ENCODE measurements around the gene ATG4D. TPM values are rescaled to one million over a fixed set of nuclear protein-coding genes. Genes with fewer than 3 reads are reported as not detected.
A peak's percentile ranks its signal among the peaks of the same experiment; 100 is the strongest.

The ATG4D gene
- total RNA-seq, 3 donors from 2014 or later: 63.0 to 119 (median 93.5) TPM

DNA sequence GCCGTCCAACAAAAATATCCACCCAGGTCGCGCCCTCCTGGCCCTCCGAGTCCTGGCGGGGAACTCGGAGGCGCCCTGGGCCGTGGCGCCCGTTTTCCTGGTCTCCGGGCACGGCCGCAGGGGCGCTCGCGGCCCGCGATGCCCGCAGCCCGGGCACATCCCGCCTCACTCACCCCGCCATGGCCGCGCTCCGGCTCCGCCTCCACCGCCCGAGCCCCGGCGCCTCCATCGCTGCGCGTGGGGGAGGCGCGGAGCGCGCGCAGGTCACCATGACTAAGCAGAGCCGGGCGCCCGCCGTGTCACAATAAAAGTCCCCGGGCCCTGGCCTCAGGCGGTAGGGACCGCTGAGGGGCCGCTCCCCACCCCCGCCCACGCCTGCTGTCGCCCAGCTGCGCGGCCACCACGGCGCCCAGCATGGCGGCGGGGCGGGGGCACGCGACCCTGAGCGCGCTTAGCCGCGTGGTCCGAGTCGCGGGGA lies 41.1 kb upstream of the ATG4D start:
- peaks cover 31% of the 10 kb centered on the region for H3K4me1 ChIP-seq (ENCODE audit: low read depth)
- H3K4me3 ChIP-seq: peak overlapping the region; percentile 91
- TF ChIP-seq, protein P1, sequence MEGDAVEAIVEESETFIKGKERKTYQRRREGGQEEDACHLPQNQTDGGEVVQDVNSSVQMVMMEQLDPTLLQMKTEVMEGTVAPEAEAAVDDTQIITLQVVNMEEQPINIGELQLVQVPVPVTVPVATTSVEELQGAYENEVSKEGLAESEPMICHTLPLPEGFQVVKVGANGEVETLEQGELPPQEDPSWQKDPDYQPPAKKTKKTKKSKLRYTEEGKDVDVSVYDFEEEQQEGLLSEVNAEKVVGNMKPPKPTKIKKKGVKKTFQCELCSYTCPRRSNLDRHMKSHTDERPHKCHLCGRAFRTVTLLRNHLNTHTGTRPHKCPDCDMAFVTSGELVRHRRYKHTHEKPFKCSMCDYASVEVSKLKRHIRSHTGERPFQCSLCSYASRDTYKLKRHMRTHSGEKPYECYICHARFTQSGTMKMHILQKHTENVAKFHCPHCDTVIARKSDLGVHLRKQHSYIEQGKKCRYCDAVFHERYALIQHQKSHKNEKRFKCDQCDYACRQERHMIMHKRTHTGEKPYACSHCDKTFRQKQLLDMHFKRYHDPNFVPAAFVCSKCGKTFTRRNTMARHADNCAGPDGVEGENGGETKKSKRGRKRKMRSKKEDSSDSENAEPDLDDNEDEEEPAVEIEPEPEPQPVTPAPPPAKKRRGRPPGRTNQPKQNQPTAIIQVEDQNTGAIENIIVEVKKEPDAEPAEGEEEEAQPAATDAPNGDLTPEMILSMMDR (IDR thresholded peaks at IDR 0.05): no peak
- intact Hi-C loops (cut with DNase I, micrococcal nuclease): no loop called here
- DNase-seq (peak; percentile 95 to 96 (median 95)), ATAC-seq (peak; percentile 93)
- H3K9me3 ChIP-seq: no peaks in the 10 kb centered on the region
- H3K36me3 ChIP-seq (ENCODE audit: low read depth): no peaks in the 10 kb centered on the region

DNA sequence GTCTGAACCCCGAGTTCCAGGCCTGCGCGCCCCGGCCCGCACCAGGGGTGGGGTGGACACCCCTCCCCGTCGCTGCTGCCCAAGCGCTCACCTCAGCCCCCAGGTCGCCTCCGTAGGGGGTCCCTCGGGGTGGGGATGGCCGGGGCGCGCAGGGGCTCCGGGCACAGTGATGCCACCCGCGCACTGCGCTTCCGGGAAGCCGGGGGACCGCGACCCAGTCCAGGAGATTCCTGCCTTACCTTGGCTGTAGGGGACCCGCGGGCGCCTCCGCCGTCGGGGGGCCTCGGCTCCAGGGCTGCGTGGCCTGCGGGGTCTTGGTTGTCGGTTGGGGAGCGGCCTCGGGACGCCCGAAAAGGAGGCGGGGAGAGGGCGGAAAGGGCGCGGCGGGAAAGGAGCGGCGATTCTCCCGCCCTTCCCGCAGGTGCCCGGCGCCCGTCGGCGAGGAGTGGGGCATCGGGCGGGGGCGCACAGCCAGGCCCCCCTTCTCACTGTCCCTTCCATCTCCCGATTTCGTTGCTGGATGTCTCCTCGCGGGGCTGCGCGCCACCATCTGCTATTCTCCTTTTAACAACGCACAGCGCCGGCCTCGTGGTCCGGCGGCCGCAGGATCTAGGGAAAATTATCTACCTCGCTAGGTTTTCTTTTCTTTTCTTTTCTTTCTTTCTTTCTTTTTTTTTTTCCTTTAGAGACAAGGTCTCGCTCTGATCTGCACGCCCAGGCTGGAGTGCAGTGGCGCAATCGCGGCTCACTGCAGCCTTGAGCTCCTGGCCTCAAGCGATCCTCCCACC lies 40.5 kb upstream of the ATG4D start, which contains the start of gene KEAP1:
Gene KEAP1 (minus strand): TSS at position 355 of the 788 bp plus-strand sequence. CDS start 3,323 bp downstream, outside the sequence.
- TF ChIP-seq, protein P1 (IDR thresholded peaks at IDR 0.05): no peak
- DNase-seq: peak in 2 of 3 donors; percentile 62 to 78
- H3K9me3 ChIP-seq: no peaks in the 10 kb centered on the region
- peaks cover 26% of the 10 kb centered on the region for H3K4me1 ChIP-seq (ENCODE audit: low read depth)
- intact Hi-C loops (cut with DNase I, micrococcal nuclease): no loop called here
- ATAC-seq: peak; percentile 42
- peak within 1 kb of the TSS; percentile 91 for H3K4me3 ChIP-seq
- H3K36me3 ChIP-seq (ENCODE audit: low read depth): no peaks in the 10 kb centered on the region

DNA sequence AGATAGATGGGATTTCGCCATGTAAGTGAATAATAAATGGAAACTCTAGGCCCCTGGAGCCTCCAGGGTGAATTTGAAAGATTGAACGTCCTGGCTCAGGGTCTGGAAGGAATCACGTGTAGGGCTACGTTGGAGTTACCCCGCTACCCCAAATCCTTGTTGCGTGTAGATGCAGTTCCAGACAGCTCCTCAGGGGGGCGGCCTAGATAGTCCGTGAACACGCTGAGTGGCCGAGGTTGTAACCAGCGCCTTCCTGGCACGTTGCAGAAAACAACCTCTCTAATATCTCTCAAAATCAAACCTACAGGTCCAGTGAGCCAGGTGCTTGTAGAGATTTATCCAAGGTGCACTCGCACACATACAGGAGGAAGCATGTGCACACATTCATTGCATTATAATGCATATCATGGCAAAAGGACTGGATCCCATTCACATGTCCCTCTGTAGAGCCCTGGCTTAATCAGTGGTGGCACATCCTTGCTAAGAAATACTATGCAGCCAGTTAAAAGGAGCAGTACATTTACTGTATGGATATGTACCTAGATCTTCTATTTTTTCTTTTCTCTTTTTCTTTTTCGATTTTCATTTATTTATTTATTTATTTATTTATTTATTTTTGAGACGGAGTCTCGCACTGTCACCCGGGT lies 38.0 kb upstream of the ATG4D start:
- TF ChIP-seq, protein P1 (IDR thresholded peaks at IDR 0.05): peak; percentile 83
- peaks cover 15% of the 10 kb centered on the region for H3K4me1 ChIP-seq (ENCODE audit: low read depth)
- H3K36me3 ChIP-seq (ENCODE audit: low read depth): no peaks in the 10 kb centered on the region
- intact Hi-C loops (cut with DNase I, micrococcal nuclease): no loop called here
- peak; percentile 79 to 88 (median 85) for DNase-seq
- no peak overlapping the region for H3K4me3 ChIP-seq
- no peaks in the 10 kb centered on the region for H3K9me3 ChIP-seq
- ATAC-seq: peak; percentile 25

DNA sequence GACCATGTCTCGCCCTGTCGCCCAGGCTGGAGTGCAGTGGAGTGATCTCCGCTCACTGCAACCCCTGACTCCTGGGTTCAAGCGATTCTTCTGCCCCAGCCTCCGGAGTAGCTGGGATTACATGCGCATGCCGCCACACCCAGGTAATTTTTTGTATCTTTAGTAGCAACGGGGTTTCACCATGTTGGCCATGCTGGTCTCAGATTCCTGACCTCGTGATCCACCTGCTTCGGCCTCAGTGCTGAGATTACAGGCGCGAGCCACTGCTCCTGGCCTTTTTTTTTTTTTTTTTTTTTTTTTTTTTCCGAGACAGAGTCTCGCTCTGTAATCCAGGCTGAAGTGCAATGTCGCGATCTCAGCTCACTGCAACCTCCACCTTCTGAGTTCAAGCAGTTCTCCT lies 35.7 kb upstream of the ATG4D start:
- TF ChIP-seq, protein P1 (IDR thresholded peaks at IDR 0.05): no peak
- DNase-seq (no peak), ATAC-seq (no peak)
- Histone ChIP-seq H3K4me3 (no peak overlapping the region), H3K9me3 (no peaks in the 10 kb centered on the region), H3K36me3 (ENCODE audit: low read depth) (no peaks in the 10 kb centered on the region), H3K4me1 (ENCODE audit: low read depth) (peaks cover 4% of the 10 kb centered on the region)
- intact Hi-C loops (cut with DNase I, micrococcal nuclease): no loop called here

DNA sequence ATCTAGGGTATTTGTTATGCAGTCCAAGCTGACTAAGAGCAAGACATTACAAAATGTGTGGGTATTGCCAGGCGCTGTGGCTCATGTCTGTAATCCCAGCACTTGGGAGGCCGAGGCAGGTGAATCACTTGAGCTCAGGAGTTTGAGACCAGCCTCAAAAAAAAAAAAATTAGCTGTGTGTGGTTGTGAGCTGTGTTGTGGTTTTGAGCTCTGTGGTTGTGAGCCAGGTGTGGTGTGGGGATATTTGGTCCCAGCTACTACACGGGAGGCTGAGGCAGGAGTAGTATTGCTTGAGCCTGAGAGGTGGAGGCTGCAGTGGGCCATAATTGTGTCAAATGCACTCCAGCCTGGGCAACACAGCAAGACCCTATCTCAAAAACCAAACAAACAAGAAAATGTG lies 35.0 kb upstream of the ATG4D start:
- Histone ChIP-seq H3K4me3 (no peak overlapping the region), H3K4me1 (ENCODE audit: low read depth) (peaks cover under 1% of the 10 kb centered on the region), H3K36me3 (ENCODE audit: low read depth) (no peaks in the 10 kb centered on the region), H3K9me3 (no peaks in the 10 kb centered on the region)
- no peak for ATAC-seq
- TF ChIP-seq, protein P1 (IDR thresholded peaks at IDR 0.05): no peak
- intact Hi-C loops (cut with DNase I, micrococcal nuclease): no loop called here
- no peak for DNase-seq

Measured in mucosa of descending colon (tissue), 3 donors.